Stomach smooth muscle (tissue), 2 donors: ENCODE results near the gene ATL2.
A peak's percentile ranks its signal among the peaks of the same experiment; 100 is the strongest.
"Not testable (repeated sequence)": the region's sequence is repeated elsewhere in the genome, so short reads cannot be mapped to it uniquely, and the experiment has no call there.

Experiments
- H3K27ac ChIP-seq: one replicate; pipeline ENCODE4 v1.7.0; 2013; ENCODE audit warnings: mild to moderate bottlenecking, low read length, inconsistent platforms
- H3K27me3 ChIP-seq, 2 donors: one replicate each; pipeline ENCODE4 v1.7.0; 2013; ENCODE audit warnings: low read length in 2 of 2; ENCODE audit not compliant: insufficient read depth in 2 of 2, control insufficient read depth in 1 of 2
- H3K36me3 ChIP-seq, 2 donors: one replicate each; pipeline ENCODE4 v1.7.0; 2013; ENCODE audit warnings: low read length in 2 of 2; ENCODE audit not compliant: control insufficient read depth in 2 of 2, insufficient read depth in 2 of 2
- H3K4me1 ChIP-seq: one replicate; pipeline ENCODE4 v1.7.0; 2013; ENCODE audit warnings: low read length; ENCODE audit not compliant: control insufficient read depth, insufficient read depth
- H3K4me3 ChIP-seq, 2 donors: one replicate each; pipeline ENCODE4 v1.7.0; 2013; ENCODE audit warnings: low read length in 2 of 2
- H3K9ac ChIP-seq, 2 donors: one replicate each; pipeline ENCODE4 v1.7.0; 2013; ENCODE audit warnings: low read length in 2 of 2, mild to moderate bottlenecking in 1 of 2
- H3K9me3 ChIP-seq, 2 donors: one replicate each; pipeline ENCODE4 v1.7.0; 2013; ENCODE audit warnings: low read length in 2 of 2; ENCODE audit not compliant: control insufficient read depth in 2 of 2
- donor health status: healthy.
- donor health status: Pancreatic carcinoma.

ATL2 gene

DNA sequence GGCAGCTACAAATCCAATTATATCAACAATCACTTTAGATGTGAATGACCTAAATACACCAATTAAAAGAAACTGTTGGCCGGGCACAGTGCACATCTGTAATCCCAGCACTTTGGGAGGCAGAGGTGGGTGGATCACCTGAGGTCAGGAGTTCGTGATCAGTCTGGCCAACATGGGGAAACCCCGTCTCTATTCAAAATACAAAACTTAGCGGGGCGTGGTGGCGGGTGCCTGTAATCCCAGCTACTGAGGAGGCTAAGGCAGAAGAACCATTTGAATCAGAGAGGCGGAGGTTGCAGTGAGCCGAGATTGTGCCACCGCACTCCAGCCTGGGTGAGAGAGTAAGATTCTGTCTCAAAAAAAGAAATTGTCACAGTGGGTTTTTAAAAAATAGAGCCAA lies 49.5 kb downstream of the ATL2 start:
- Histone ChIP-seq H3K4me3 (no peak overlapping the region), H3K36me3 (peaks cover 2 to 4% of the 10 kb centered on the region in 2 donors), H3K4me1 (peaks cover 4% of the 10 kb centered on the region), H3K27ac (no peak overlapping the region), H3K9me3 (peaks cover 0 to 5% of the 10 kb centered on the region in 2 donors), H3K9ac (no peak overlapping the region), H3K27me3 (no peaks in the 10 kb centered on the region)

DNA sequence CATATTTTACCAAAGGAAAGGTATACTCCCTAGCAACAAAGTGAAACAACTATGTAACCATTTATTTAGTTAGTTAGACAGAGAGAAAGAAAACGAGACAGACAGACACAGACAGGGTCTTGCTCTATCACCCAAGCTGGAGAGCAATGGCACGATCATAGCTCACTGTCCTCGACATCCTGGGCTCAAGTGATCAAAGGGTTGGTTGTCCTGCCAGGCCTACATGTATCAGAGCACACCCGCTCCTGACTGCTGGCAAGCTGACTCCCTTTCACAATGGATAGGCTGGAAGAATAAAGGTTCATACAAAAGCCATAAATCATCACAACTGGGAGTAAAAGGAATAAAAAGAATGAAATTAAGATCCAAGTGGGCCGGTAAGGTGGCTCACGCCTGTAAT lies 53.5 kb downstream of the ATL2 start:
- peaks cover 13% of the 10 kb centered on the region for H3K4me1 ChIP-seq
- peaks cover 0 to 2% of the 10 kb centered on the region in 2 donors for H3K36me3 ChIP-seq
- no peaks in the 10 kb centered on the region for H3K9me3 ChIP-seq
- H3K9ac ChIP-seq, result no peak overlapping the region
- no peak overlapping the region for H3K4me3 ChIP-seq
- H3K27ac ChIP-seq, result no peak overlapping the region
- H3K27me3 ChIP-seq, result no peaks in the 10 kb centered on the region

DNA sequence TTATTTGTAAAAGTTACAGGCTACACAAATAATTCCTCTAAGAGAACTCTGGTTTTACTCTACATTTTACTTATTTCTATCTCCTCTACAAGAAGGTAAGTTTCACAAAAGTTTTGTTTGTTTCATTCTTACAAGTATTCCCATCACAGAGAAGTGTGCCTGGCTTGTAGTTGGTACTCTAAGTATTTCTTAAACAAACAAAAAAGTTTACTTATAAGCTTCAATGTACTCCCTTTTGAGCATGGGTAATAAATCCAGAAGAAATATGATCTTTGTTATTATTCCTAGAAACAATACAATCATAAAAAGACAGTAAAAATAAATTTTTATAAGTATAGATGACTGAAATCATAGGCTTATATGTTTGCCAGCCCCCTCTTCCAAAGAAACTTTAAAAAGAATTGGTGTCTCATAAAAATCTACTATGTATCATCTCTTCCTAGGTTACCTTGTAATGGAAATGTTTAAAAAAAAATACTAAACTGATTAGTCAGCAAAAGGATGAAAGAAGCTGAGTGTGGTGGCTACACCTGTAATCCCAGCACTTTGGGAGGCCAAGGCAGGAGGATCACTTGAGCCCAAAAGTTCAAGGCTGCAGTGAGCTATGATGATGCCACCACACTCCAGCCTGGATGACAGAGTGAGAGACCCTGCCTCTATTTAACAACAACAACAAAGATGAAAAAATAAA lies 54.7 kb downstream of the ATL2 start:
- Histone ChIP-seq H3K27ac (peak overlapping the region; percentile 26), H3K36me3 (peaks cover 3 to 4% of the 10 kb centered on the region in 2 donors), H3K9ac (no peak overlapping the region), H3K4me1 (peaks cover 16% of the 10 kb centered on the region), H3K4me3 (no peak overlapping the region), H3K9me3 (no peaks in the 10 kb centered on the region), H3K27me3 (no peaks in the 10 kb centered on the region)

GRCh38 chr2:38319240-38319639 lies 57.8 kb downstream of the ATL2 start:
- not testable (repeated sequence) for H3K9ac ChIP-seq, H3K9me3 ChIP-seq, H3K4me3 ChIP-seq, H3K27me3 ChIP-seq
- peak overlapping the region; percentile 27 for H3K27ac ChIP-seq
- peaks cover 16% of the 10 kb centered on the region for H3K4me1 ChIP-seq
- peaks cover 4 to 16% of the 10 kb centered on the region in 2 donors for H3K36me3 ChIP-seq

DNA sequence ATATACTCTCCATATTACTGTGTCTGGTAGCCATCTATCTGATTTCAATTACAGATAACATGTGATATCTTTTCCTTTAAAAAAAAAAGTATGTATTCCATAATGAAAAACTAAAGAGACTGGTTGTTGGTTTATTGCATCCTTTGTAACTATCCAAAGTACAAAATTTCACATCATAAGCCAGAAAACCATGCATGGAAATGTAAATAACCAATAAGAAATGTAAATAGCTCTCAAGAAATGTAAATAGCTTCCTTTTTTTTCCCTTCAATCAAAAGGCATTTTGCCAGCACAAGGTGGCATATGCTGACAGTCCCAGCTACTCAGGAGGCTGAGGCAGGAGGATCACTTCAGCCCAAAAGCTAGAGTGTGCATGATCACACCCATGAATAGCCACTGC lies 59.3 kb downstream of the ATL2 start:
- no peaks in the 10 kb centered on the region for H3K27me3 ChIP-seq
- no peak overlapping the region for H3K4me3 ChIP-seq
- no peak overlapping the region for H3K27ac ChIP-seq
- H3K9ac ChIP-seq, result peak overlapping the region in 1 of 2 donors; percentile 11
- H3K4me1 ChIP-seq, result peaks cover 13% of the 10 kb centered on the region
- no peaks in the 10 kb centered on the region for H3K9me3 ChIP-seq
- H3K36me3 ChIP-seq, result peaks cover 7 to 29% of the 10 kb centered on the region in 2 donors

DNA sequence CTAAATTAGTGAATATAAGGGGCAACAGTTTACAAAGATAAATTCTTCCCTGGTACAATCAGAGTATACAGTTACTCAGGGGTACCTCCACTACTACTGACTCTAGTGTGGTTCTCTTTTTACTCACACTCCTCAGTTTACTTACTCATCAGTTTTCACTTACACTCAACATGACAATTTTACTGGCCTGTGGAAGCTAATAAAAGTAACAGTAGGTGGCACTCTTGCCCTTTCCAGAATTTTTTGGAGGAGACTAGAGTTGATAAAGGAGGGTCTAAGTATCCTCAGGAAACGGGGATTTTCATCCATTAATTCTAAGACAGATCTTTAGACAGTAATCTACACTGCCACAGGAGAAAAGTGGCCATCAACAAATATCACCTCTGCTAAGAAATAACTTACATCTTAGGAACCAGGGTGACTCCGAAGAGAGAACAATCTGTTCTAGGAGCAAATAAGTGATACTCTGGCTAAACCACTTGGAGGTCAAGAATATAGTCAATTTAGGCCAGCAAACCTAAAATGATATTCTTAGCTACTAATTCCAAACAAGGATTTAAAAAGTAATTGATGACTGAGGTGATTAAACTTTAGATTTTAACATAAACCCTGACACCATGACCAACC lies 61.3 kb downstream of the ATL2 start:
- Histone ChIP-seq H3K4me1 (peaks cover 12% of the 10 kb centered on the region), H3K4me3 (no peak overlapping the region), H3K9me3 (no peaks in the 10 kb centered on the region), H3K27me3 (no peaks in the 10 kb centered on the region), H3K36me3 (peaks cover 15 to 38% of the 10 kb centered on the region in 2 donors), H3K9ac (peak overlapping the region in 1 of 2 donors; percentile 16), H3K27ac (peak overlapping the region; percentile 32)

DNA sequence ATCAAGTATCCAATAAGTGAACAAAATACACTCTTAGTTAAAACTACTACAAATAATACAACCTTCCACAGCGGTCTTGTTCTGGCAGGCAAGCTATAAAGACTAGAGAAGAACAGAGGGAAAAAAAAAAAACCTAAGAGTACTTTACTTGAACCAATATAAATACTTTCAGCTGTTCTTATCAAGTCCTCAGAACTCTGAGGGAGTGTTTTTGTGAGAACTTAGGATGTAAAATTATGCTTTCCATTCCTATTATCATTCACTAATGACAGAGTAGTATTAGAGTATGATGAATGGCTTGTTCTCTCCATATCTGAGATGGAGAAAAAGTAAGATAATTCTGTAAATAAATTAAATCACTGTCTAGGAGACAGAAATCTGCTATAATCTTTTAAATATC lies 68.3 kb downstream of the ATL2 start:
- H3K9me3 ChIP-seq, result no peaks in the 10 kb centered on the region
- no peak overlapping the region for H3K4me3 ChIP-seq
- H3K36me3 ChIP-seq, result peaks cover 16 to 31% of the 10 kb centered on the region in 2 donors
- no peaks in the 10 kb centered on the region for H3K27me3 ChIP-seq
- no peak overlapping the region for H3K9ac ChIP-seq
- H3K27ac ChIP-seq, result no peak overlapping the region
- no peaks in the 10 kb centered on the region for H3K4me1 ChIP-seq

GRCh38 chr2:38301969-38302702 lies 74.9 kb downstream of the ATL2 start:
- Histone ChIP-seq H3K27me3 (no peaks in the 10 kb centered on the region), H3K9me3 (no peaks in the 10 kb centered on the region), H3K4me1 (no peaks in the 10 kb centered on the region), H3K4me3 (no peak overlapping the region), H3K27ac (no peak overlapping the region), H3K9ac (no peak overlapping the region), H3K36me3 (peaks cover 20 to 31% of the 10 kb centered on the region in 2 donors)

DNA sequence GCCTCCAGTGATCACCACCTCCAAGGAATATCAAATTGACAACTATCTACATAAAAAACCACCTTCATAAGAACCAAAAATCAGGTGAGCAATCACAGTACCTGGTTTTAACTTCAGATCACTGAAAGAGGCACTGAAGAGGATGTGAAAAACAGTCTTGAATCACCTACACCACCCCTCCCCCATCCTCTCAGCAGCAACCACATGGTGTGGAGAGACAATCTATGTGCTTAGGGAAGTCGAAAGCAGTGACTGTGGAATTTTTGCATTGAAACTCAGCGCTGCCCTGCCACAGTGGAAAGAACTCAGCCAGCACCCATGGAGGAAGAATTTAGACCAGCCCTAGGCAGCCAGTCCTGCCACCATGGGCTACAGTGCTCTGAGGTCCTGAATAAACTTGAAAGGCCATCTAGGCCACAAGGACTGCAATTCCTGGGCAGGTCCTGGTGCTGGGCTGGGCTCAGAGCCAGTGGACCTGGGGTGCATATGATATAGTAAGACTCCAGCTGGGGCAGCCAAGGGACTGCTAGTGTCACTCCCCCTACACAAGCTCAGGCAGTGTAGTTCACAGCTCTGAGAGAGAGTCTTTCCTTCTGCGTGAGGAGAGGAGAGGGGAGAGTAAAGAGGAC lies 75.6 kb downstream of the ATL2 start:
- Histone ChIP-seq H3K4me1 (no peaks in the 10 kb centered on the region), H3K27me3 (no peaks in the 10 kb centered on the region), H3K4me3 (no peak overlapping the region), H3K36me3 (peaks cover 21 to 32% of the 10 kb centered on the region in 2 donors), H3K9ac (no peak overlapping the region), H3K27ac (no peak overlapping the region), H3K9me3 (no peaks in the 10 kb centered on the region)

GRCh38 chr2:38298539-38298938 lies 78.5 kb downstream of the ATL2 start:
- Histone ChIP-seq H3K4me3 (no peak overlapping the region), H3K27ac (no peak overlapping the region), H3K9me3 (no peaks in the 10 kb centered on the region), H3K27me3 (no peaks in the 10 kb centered on the region), H3K9ac (no peak overlapping the region), H3K4me1 (peaks cover 4% of the 10 kb centered on the region), H3K36me3 (peaks cover 21 to 32% of the 10 kb centered on the region in 2 donors)
